GM23338 (cell line): ENCODE results near the gene DDN.

Source experiments
- CREB1 ChIP-seq: fragments of 250-450 bp; sonication (Bioruptor Pico); IDR thresholded peaks from 2 replicates; pipeline ENCODE4 v1.5.0; 2020; ENCODE audit warnings: low read depth, mild to moderate bottlenecking, moderate library complexity
- CTCF ChIP-seq, 2 experiments: fragments of 200-600 bp in 1 of 2; sonication (generic) in 1 of 2; conservative IDR thresholded peaks; 2 replicates each; pipeline versions ENCODE4 v1.5.1 to v1.6.1; 2016 to 2017; ENCODE audit warnings: antibody characterized with exemption in 2 of 2, low read depth in 2 of 2, mild to moderate bottlenecking in 2 of 2, moderate library complexity in 1 of 2
- EZH2 ChIP-seq: fragments of 200-600 bp; sonication (generic); IDR thresholded peaks from one replicate; pipeline ENCODE4 v1.8.0; 2017; ENCODE audit warnings: antibody characterized with exemption, mild to moderate bottlenecking, low read depth; ENCODE audit not compliant: unreplicated experiment
- EZH2phosphoT487 ChIP-seq: fragments of 200-600 bp; sonication (generic); IDR thresholded peaks from one replicate; pipeline ENCODE4 v1.8.1; 2018; ENCODE audit warnings: antibody characterized with exemption; ENCODE audit not compliant: unreplicated experiment
- JUNB ChIP-seq: IDR thresholded peaks from one replicate; pipeline ENCODE4 v1.6.1; 2016; ENCODE audit warnings: antibody characterized with exemption; ENCODE audit not compliant: unreplicated experiment
- POLR2AphosphoS5 ChIP-seq: IDR thresholded peaks from 2 replicates; pipeline ENCODE4 v1.6.1; 2016; ENCODE audit warnings: antibody characterized with exemption, low read depth
- TF ChIP-seq, protein P1 (sequence below): IDR thresholded peaks from one replicate; pipeline ENCODE4 v1.6.1; 2018; ENCODE audit warnings: antibody characterized with exemption; ENCODE audit not compliant: unreplicated experiment

DNA sequence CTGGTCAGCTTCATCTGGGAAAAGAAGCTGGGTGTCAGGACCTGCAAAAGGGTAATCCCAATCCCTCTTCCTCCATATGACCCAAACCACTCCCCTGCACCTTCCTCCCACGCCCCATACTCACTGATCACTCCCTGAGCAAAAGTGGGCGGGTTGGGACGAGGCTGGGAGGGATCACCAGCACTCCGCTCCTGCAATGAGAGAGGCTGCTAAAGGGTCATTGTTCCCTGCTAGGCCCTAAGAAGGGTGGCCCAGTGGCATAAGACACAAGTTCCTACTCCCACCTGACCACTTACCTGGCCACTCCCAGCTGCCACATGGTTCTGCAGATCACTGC is 35.1 kb upstream of the DDN start:
- TF ChIP-seq, protein P1, sequence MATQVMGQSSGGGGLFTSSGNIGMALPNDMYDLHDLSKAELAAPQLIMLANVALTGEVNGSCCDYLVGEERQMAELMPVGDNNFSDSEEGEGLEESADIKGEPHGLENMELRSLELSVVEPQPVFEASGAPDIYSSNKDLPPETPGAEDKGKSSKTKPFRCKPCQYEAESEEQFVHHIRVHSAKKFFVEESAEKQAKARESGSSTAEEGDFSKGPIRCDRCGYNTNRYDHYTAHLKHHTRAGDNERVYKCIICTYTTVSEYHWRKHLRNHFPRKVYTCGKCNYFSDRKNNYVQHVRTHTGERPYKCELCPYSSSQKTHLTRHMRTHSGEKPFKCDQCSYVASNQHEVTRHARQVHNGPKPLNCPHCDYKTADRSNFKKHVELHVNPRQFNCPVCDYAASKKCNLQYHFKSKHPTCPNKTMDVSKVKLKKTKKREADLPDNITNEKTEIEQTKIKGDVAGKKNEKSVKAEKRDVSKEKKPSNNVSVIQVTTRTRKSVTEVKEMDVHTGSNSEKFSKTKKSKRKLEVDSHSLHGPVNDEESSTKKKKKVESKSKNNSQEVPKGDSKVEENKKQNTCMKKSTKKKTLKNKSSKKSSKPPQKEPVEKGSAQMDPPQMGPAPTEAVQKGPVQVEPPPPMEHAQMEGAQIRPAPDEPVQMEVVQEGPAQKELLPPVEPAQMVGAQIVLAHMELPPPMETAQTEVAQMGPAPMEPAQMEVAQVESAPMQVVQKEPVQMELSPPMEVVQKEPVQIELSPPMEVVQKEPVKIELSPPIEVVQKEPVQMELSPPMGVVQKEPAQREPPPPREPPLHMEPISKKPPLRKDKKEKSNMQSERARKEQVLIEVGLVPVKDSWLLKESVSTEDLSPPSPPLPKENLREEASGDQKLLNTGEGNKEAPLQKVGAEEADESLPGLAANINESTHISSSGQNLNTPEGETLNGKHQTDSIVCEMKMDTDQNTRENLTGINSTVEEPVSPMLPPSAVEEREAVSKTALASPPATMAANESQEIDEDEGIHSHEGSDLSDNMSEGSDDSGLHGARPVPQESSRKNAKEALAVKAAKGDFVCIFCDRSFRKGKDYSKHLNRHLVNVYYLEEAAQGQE, result no peak
- no peak for TF ChIP-seq CTCF (conservative IDR thresholded peaks at IDR 0.05; ENCODE audit: low read depth in 2 of 2)
- no peak for TF ChIP-seq EZH2
- TF ChIP-seq EZH2phosphoT487, result no peak
- no peak for TF ChIP-seq POLR2AphosphoS5
- no peak for TF ChIP-seq CREB1 (CRISPR knock-in tag)
- no peak for TF ChIP-seq JUNB
